ENCODE data around the gene RASA3.
"Not testable (repeated sequence)": the region's sequence is repeated elsewhere in the genome, so short reads cannot be mapped to it uniquely, and the experiment has no call there.

The RASA3 gene

DNA sequence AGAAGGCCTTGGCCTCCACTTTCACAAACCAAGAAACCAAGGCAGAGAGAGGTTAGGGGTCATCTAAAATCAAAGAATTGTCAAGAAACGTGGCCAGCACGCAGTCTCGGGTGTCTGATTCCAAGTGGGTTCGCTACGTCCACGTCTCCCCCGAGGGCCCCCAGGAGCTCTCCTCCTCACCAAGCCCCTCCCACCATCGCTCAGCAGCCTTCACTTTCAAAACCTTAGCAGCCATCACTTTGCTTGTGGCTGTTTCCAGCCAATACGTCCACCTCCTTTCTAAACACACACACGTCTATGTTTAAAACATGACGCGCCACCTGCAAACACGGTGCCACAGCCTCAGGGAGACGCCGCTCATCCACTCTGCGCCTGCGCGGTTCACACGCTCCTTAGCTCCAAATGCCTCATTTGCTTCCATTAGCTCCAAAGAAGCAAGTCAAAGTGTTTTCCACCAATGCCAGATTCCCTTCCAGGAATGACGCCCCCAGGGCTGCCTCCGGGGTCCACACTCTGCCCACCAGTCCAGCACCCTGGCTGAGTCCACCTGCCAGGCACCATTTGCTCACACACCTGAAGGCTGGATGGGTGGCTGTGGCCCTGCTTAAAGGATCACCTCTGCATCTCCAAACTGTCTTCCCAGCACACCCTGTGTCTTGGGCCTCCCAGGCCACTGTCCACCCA, 5.5 kb downstream of the RASA3 start:
- H3K36me3 ChIP-seq (replicated peaks; ENCODE audit: low read depth, low read length): no peaks in the 10 kb centered on the region
- no peaks in the 10 kb centered on the region for H3K9me3 ChIP-seq (ENCODE audit: insufficient read depth, low read length)
- peaks cover 19% of the 10 kb centered on the region for H3K4me1 ChIP-seq (ENCODE audit: low read length)
- no peak overlapping the region for H3K4me3 ChIP-seq (ENCODE audit: low read length)
- H3K79me2 ChIP-seq (ENCODE audit: low read length): no peaks in the 10 kb centered on the region
- no peak overlapping the region for H3K9ac ChIP-seq (ENCODE audit: low read length)
- no peak for TF ChIP-seq EZH2phosphoT487 (IDR thresholded peaks at IDR 0.05; ENCODE audit: low read depth)
- TF ChIP-seq CTCF (IDR thresholded peaks at IDR 0.05; ENCODE audit: low read depth, low read length): no peak
- no peak overlapping the region for H3K4me2 ChIP-seq (ENCODE audit: low read length)
- H3K27ac ChIP-seq (ENCODE audit: low read length): no peak overlapping the region
- no peaks in the 10 kb centered on the region for H4K20me1 ChIP-seq (ENCODE audit: insufficient read depth, low read length)
- H3K27me3 ChIP-seq (ENCODE audit: low read depth, low read length): peaks cover 27% of the 10 kb centered on the region
- H2AFZ ChIP-seq (ENCODE audit: low read depth, low read length): no peak overlapping the region

- not testable (repeated sequence) for H3K27ac ChIP-seq (ENCODE audit: low read length); H3K79me2 ChIP-seq (ENCODE audit: low read length); H3K36me3 ChIP-seq (replicated peaks; ENCODE audit: low read depth, low read length); H3K9ac ChIP-seq (ENCODE audit: low read length); H4K20me1 ChIP-seq (ENCODE audit: insufficient read depth, low read length); H3K9me3 ChIP-seq (ENCODE audit: insufficient read depth, low read length); H2AFZ ChIP-seq (ENCODE audit: low read depth, low read length); H3K4me2 ChIP-seq (ENCODE audit: low read length); H3K4me3 ChIP-seq (ENCODE audit: low read length)
- peaks cover 18% of the 10 kb centered on the region for H3K27me3 ChIP-seq (ENCODE audit: low read depth, low read length)
- H3K4me1 ChIP-seq (ENCODE audit: low read length): peaks cover 11% of the 10 kb centered on the region
Observed at GRCh38 chr13:114126086-114126485, 6.3 kb downstream of the RASA3 start.

DNA sequence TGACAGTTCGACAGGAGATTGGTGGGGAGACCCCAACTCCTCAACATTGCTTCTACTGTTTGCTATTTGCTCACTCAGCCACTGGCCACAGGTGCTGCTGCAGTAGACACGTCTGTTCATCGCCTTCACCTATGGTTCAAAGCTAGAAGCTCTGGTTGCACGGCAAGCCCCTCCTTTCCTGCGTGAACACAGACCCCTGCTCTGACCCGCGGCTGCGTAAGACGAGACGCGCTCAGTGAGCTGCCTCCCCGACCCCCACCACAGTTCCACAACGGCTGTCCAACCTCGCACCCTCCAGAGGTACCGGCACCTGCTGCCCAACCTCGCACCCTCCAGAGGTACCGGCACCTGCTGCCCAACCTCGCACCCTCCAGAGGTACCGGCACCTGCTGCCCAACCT, 6.8 kb downstream of the RASA3 start:
- Histone ChIP-seq H3K9me3 (ENCODE audit: insufficient read depth, low read length) (no peaks in the 10 kb centered on the region), H3K9ac (ENCODE audit: low read length) (no peak overlapping the region), H3K79me2 (ENCODE audit: low read length) (no peaks in the 10 kb centered on the region), H2AFZ (ENCODE audit: low read depth, low read length) (no peak overlapping the region), H3K4me1 (ENCODE audit: low read length) (peaks cover 10% of the 10 kb centered on the region), H3K27ac (ENCODE audit: low read length) (no peak overlapping the region), H3K4me2 (ENCODE audit: low read length) (no peak overlapping the region), H3K4me3 (ENCODE audit: low read length) (no peak overlapping the region), H4K20me1 (ENCODE audit: insufficient read depth, low read length) (no peaks in the 10 kb centered on the region), H3K36me3 (replicated peaks; ENCODE audit: low read depth, low read length) (no peaks in the 10 kb centered on the region), H3K27me3 (ENCODE audit: low read depth, low read length) (peaks cover 15% of the 10 kb centered on the region)
- no peak for TF ChIP-seq EZH2phosphoT487 (IDR thresholded peaks at IDR 0.05; ENCODE audit: low read depth)
- TF ChIP-seq CTCF (IDR thresholded peaks at IDR 0.05; ENCODE audit: low read depth, low read length): no peak

DNA sequence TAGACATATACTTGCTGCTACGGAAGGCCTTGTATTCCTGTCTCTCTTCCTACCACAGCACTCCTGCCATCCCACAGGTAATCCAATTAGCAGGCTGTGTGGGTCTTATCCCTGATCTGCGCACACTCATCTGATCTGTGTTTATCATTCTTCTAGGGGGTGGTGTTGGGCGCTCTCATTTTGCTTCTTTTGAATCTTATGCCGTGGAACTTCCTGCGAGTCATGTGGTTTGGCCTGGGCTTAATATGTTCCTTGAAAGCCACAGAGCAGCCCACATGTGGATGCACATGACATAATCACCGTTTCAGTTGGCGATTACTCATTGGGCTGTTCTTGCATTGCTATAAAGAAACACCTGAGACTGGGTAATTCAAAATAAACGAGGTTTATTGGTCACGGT, 7.5 kb downstream of the RASA3 start:
- H3K9ac ChIP-seq (ENCODE audit: low read length): no peak overlapping the region
- no peak overlapping the region for H3K4me3 ChIP-seq (ENCODE audit: low read length)
- no peaks in the 10 kb centered on the region for H3K79me2 ChIP-seq (ENCODE audit: low read length)
- H3K4me2 ChIP-seq (ENCODE audit: low read length): no peak overlapping the region
- TF ChIP-seq CTCF (IDR thresholded peaks at IDR 0.05; ENCODE audit: low read depth, low read length) (no peak), EZH2phosphoT487 (IDR thresholded peaks at IDR 0.05; ENCODE audit: low read depth) (no peak)
- H4K20me1 ChIP-seq (ENCODE audit: insufficient read depth, low read length): no peaks in the 10 kb centered on the region
- no peak overlapping the region for H3K27ac ChIP-seq (ENCODE audit: low read length)
- H3K4me1 ChIP-seq (ENCODE audit: low read length): peaks cover 10% of the 10 kb centered on the region
- H2AFZ ChIP-seq (ENCODE audit: low read depth, low read length): no peak overlapping the region
- no peaks in the 10 kb centered on the region for H3K36me3 ChIP-seq (replicated peaks; ENCODE audit: low read depth, low read length)
- H3K27me3 ChIP-seq (ENCODE audit: low read depth, low read length): peaks cover 8% of the 10 kb centered on the region
- no peaks in the 10 kb centered on the region for H3K9me3 ChIP-seq (ENCODE audit: insufficient read depth, low read length)

Measured in OCI-LY3 (cell line).